ENCODE data around the gene PLD6.

- TF ChIP-seq CTCF (IDR thresholded peaks at IDR 0.05) (no peak), POLR2A (IDR thresholded peaks at IDR 0.05) (no peak)
Measured at GRCh38 chr17:17207998-17208397, 1.9 kb upstream of the PLD6 start.
